ENCODE data around the gene CAMSAP1.

GRCh38 chr9:135928074-135928730 is 20.9 kb upstream of the CAMSAP1 start:
- TF ChIP-seq CTCF (conservative IDR thresholded peaks at IDR 0.05): no peak
- no peak for TF ChIP-seq EZH2 (IDR thresholded peaks at IDR 0.05; ENCODE audit: low read depth)

Data from PC-9 (cell line).